ENCODE measurements around the gene PLCH2. TPM values are rescaled to one million over a fixed set of nuclear protein-coding genes. Genes with fewer than 3 reads are reported as not detected.

PLCH2 gene
- total and polyA plus RNA-seq, 12 donors, result 0.06 to 0.51 (median 0.10) TPM; not detected in 2

DNA sequence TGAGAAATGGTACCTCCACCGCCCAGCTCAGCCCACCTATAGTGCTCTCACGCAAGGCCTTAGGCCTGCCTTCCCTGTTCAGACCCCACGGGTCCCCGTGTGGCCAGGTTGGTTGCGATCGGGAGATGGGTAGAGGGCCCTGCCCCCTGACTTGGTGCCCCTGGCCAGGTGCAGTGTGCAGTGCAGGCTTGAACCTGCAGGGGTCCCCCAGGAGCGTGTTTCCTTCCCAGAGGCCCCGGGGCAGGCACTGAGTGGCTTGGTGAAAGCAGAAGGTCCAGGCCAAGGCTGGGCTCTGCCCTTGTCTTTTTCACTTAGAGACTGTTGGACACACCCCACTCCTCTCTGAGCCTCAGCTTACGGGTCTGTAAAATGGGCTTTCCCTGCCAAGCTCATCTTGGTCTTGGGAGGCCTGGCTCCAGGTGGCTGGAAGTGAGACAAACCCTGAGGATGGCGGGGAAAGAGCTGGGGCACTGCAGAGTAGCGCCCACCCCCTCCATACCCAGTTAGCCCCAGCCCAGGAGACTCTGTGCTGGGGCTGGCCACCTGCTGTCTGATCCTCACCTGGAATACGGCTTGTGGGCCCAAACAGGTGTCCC, 63.3 kb downstream of the PLCH2 start:
- Histone ChIP-seq H3K9me3 (no peaks in the 10 kb centered on the region), H3K4me1 (peaks cover 9 to 47% (median 25%) of the 10 kb centered on the region in 9 donors), H3K36me3 (no peaks in the 10 kb centered on the region), H3K4me3 (no peak overlapping the region), H3K27me3 (peaks cover 6 to 64% (median 33%) of the 10 kb centered on the region in 7 donors), H3K27ac (no peak overlapping the region)
- TF ChIP-seq, protein P1, sequence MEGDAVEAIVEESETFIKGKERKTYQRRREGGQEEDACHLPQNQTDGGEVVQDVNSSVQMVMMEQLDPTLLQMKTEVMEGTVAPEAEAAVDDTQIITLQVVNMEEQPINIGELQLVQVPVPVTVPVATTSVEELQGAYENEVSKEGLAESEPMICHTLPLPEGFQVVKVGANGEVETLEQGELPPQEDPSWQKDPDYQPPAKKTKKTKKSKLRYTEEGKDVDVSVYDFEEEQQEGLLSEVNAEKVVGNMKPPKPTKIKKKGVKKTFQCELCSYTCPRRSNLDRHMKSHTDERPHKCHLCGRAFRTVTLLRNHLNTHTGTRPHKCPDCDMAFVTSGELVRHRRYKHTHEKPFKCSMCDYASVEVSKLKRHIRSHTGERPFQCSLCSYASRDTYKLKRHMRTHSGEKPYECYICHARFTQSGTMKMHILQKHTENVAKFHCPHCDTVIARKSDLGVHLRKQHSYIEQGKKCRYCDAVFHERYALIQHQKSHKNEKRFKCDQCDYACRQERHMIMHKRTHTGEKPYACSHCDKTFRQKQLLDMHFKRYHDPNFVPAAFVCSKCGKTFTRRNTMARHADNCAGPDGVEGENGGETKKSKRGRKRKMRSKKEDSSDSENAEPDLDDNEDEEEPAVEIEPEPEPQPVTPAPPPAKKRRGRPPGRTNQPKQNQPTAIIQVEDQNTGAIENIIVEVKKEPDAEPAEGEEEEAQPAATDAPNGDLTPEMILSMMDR (IDR thresholded peaks at IDR 0.05), result peak in 5 of 9 donors; percentile 14 to 39 (median 17)
- DNase-seq (no peak), ATAC-seq (no peak)
- intact Hi-C loops (cut with DNase I), result no loop called here
- 77% methylated on average over 12 of the region's 12 CpGs for WGBS, 2 donors

DNA sequence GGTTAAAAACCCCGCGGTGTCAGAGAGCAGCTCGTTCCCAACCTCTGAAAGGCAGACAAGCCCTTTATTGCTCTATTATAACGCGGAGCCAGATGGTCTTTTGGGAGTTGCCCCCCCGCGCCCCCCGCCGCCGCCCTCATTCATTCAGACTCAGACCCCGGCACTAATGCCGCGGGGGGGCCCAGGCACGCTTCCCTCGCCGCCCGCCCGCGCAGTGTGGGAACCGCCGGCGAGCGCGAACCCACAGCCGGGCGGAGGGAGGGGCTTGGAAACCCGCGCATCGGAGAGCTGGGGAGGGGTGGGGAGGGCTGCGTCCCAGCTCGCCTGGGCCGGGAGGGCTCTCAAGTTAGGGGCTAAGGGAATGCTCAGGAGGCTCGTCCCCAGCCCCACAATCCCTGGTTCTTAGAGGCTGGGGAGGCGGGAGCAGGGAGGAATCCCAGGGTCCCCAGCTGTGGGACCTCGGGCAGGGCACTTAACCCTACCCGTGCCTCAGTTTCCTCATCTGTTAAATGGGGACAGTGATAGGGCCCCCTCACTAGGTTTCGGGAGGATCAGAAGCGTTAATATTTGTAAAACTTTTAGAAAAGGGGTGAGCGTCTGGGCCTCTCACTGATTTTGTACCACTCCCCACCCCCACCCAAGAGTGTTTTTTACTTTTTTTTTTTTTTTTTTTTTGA, 64.9 kb downstream of the PLCH2 start:
- peak overlapping the region in 2 of 10 donors; percentile 7 to 39 for H3K27ac ChIP-seq
- TF ChIP-seq, protein P1 (IDR thresholded peaks at IDR 0.05), result no peak
- no peaks in the 10 kb centered on the region for H3K9me3 ChIP-seq
- intact Hi-C loops (cut with DNase I), result loop anchor here in 5 of 10 donors (5.0 to 10.0 kb wide), 4 partner anchors 76 to 346 kb away; partner anchors contain the start of gene FAAP20 (in 3 of the 5)
- no peak for DNase-seq
- no peaks in the 10 kb centered on the region for H3K36me3 ChIP-seq
- H3K27me3 ChIP-seq, result peaks cover 0 to 51% (median 26%) of the 10 kb centered on the region in 7 donors
- WGBS, 2 donors, result 12 to 14% methylated on average over 39 of the region's 39 CpGs
- H3K4me1 ChIP-seq, result peaks cover 24 to 53% (median 40%) of the 10 kb centered on the region in 9 donors
- ATAC-seq, result no peak
- peak overlapping the region in 1 of 10 donors; percentile 1 for H3K4me3 ChIP-seq

DNA sequence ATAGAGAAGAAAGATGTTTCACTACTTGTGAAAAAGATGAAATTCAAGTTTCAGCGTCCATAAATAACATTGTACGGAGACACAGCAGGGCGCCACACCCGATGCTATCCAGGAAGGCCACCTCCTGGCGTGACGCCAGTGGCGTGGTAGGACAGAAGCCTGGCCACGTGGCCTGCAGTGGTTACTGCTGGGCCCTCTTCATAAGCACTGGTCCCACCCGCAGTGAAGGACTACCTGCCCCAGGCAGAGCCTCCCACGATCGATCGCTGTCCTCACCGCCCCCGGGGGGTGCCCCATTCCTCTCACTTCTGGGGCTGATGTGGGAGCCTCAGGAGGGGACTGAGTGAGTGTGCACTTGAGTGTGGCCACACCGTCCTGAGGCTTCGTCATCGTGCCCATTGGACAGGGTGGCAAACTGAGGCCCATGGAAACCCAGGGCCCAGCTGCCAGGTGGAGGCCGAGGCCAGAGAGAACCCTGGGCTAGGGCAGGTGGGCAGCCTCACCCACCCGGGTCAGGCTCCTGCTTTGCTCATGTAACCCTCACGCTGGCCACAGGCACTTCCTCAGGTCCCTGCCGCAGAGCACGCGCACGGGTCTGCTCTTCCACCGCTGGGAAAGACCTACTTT, 65.6 kb downstream of the PLCH2 start:
- intact Hi-C loops (cut with DNase I), result loop anchor here in 5 of 10 donors (5.0 to 10.0 kb wide), 4 partner anchors 77 to 347 kb away; partner anchors contain the start of gene FAAP20 (in 3 of the 5)
- 69 to 78% methylated on average over 25 of the region's 25 CpGs for WGBS, 2 donors
- TF ChIP-seq, protein P1 (IDR thresholded peaks at IDR 0.05), result no peak
- Histone ChIP-seq H3K36me3 (no peaks in the 10 kb centered on the region), H3K9me3 (no peaks in the 10 kb centered on the region), H3K27me3 (peaks cover 0 to 45% (median 25%) of the 10 kb centered on the region in 7 donors), H3K27ac (peak overlapping the region in 1 of 10 donors; percentile 7), H3K4me3 (no peak overlapping the region), H3K4me1 (peaks cover 30 to 61% (median 45%) of the 10 kb centered on the region in 9 donors)
- DNase-seq (peak in 1 of 2 donors; percentile 71), ATAC-seq (no peak)

DNA sequence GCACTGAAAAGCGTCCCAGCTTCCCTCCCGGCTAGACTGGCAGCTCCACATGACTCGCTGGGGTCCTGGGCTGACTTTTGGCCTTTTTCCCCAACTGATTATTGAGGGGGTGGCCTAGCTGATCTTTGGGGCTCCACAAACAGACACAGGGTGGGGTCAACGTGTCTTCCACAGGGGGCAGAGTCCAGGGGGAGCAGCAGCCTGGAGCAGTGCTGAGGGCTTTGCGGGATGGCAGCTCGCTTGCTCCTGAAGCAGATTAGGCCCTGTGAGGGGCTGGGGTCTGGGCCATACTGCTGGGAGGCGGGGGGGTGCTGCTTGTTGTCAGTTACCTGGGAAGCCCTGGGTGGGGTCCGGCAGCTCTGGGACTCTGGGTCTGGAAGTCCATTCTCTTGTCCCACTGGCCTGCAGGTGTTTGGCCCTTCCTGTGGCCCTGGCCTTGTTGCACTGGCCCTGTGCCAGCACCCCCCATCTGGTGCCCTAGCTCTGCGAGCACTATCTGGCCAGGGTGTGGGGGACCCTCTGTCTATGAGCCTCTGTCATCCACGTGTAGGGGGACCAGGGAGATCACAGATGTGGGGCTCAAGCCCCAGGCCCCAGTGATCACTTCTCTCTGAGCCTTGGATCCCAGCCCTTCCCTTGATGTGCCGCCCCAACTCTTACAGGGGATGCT, 66.3 kb downstream of the PLCH2 start:
- TF ChIP-seq, protein P1 (IDR thresholded peaks at IDR 0.05), result no peak

More for the DNA sequence above, 66.3 kb downstream of the PLCH2 start:
- Histone ChIP-seq H3K36me3 (no peaks in the 10 kb centered on the region), H3K4me1 (peaks cover 36 to 67% (median 52%) of the 10 kb centered on the region in 9 donors), H3K27me3 (peaks cover 0 to 42% (median 23%) of the 10 kb centered on the region in 7 donors), H3K9me3 (no peaks in the 10 kb centered on the region), H3K27ac (no peak overlapping the region), H3K4me3 (no peak overlapping the region)
- no peak for DNase-seq
- no peak for ATAC-seq
- 82 to 85% methylated on average over 11 of the region's 11 CpGs for WGBS, 2 donors
- intact Hi-C loops (cut with DNase I), result loop anchor here in 5 of 10 donors (5.0 to 10.0 kb wide), 4 partner anchors 78 to 348 kb away; partner anchors contain the start of gene FAAP20 (in 3 of the 5)
